Adipose tissue (tissue), 3 donors: ENCODE data around the gene CPNE8. TPM values are rescaled to one million over a fixed set of nuclear protein-coding genes. Genes with fewer than 3 reads are reported as not detected.
A peak's percentile ranks its signal among the peaks of the same experiment; 100 is the strongest.

Experiments
- H3K27ac ChIP-seq: one replicate; pipeline ENCODE4 v1.5.1; 2013; ENCODE audit warnings: low read depth, low read length
- WGBS, 3 donors: extraction: QIAGEN DNeasy Blood & Tissue Kit; methylation state at CpG; one replicate each; pipeline ENCODE4 v1.1.7; 2013; 5-methylcytosine and 5-hydroxymethylcytosine counted together
- polyA plus RNA-seq, 3 donors: library from polyadenylated mRNA; stranded (reverse); fragments of 200-250 nt; gene quantifications; one replicate each; pipeline ENCODE4 v1.2.3, GENCODE V29; 2013
- donor health status: healthy with polysubstance abuse.
- donor health status: Bipolar disorder and iron deficiency.
- donor health status: healthy.

The CPNE8 gene
- polyA plus RNA-seq, 3 donors, result 1.3 to 8.5 (median 7.5) TPM

- 13 to 26% (median 16%) methylated on average over 46 to 49 of the region's 49 CpGs for WGBS, 3 donors
- peak overlapping the region; percentile 97 for H3K27ac ChIP-seq
These were observed 583 bp downstream of the CPNE8 start for GRCh38 chr12:38904537-38905479.

DNA sequence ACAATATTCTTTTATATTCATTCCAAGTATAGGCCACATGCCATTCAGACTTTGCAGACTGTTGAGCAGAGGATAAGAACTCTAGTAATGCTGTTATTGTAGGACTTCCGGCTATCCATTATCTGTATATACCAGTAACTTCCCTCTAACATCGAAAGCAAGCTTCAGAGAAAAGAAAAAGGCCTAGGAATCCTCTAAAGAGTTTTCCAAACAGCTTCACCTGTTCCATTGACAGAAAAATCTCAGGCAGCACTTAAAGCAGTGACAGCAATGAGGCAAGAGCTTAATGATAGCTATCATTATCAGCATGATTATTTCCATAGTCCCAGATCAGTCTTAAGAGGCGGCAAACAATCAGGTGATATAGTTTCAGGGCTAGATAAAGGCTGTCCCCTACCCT, 1.8 kb downstream of the CPNE8 start:
- no peak overlapping the region for H3K27ac ChIP-seq
- WGBS, 3 donors, result 40 to 51% (median 46%) methylated on average over 3 of the region's 3 CpGs

DNA sequence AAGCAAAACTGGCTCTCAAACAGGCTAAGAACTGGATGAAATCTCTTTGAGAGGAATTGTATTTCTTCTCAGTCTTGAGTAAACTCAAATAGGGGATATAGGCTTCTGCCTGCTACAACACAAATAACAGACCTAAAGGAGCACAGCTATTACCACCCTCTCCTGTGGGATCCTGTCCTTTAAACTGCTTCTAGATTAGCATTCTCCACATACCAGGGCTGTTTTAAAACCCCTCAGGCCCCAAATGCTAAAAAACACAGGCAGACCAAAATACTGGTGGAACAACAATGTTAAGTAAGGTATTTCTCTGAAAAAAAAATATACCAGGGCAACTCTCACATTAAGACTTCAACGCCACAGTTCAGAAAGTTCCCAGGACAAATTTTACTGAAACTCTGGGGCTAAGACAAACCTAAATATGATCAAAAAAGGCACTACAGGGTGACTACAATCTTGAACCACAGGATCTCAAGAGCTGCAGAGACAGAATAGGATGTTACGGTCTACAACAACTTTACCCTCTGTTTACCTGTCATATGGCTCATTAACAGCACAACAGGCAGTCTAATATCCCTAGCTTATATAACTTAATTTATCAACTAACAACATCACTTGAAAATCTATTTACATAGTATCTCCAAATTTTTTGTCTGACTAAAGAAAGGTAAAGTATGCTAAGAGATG, 7.2 kb downstream of the CPNE8 start:
- WGBS, 3 donors, result 75 to 94% (median 87%) methylated on average over 2 of the region's 2 CpGs
- H3K27ac ChIP-seq, result no peak overlapping the region

GRCh38 chr12:38895446-38895845, 9.9 kb downstream of the CPNE8 start:
- no peak overlapping the region for H3K27ac ChIP-seq
- 65 to 85% (median 75%) methylated on average over 1 of the region's 1 CpG for WGBS, 3 donors

GRCh38 chr12:38892976-38893375, 12.4 kb downstream of the CPNE8 start:
- H3K27ac ChIP-seq, result no peak overlapping the region

- 32 to 76% (median 67%) methylated on average over 4 of the region's 4 CpGs for WGBS, 3 donors
- no peak overlapping the region for H3K27ac ChIP-seq
These were observed 13.2 kb downstream of the CPNE8 start for GRCh38 chr12:38892087-38892786.

GRCh38 chr12:38890102-38890855, 15.1 kb downstream of the CPNE8 start:
- no peak overlapping the region for H3K27ac ChIP-seq
- 35 to 49% (median 48%) methylated on average over 1 of the region's 1 CpG for WGBS, 3 donors

DNA sequence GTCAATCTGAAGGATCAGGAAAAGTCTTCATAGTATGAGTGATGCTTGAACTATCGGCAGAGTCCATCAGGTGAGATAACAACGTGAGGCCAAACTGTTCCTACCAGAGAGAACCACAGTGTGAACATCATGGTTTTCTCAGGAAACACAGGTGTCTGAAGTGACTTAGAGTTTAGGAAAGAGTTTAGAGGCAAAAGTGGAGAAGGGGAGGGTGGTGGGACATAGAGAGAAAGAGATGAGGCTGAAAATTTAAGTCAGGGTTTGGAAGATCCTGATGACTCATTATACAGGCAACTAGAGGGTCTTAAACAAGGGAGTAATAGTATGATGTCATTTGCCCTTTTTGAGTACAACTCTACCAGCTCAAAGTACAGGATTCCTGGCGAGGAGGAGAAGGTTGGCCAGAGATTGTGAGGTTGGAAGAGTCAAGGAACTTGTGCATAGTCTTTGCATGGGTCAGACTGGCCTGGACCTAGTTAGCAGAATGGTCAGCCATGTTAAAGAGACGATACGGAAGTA, 16.0 kb downstream of the CPNE8 start:
- H3K27ac ChIP-seq, result no peak overlapping the region
- 76 to 91% (median 90%) methylated on average over 5 of the region's 5 CpGs for WGBS, 3 donors

DNA sequence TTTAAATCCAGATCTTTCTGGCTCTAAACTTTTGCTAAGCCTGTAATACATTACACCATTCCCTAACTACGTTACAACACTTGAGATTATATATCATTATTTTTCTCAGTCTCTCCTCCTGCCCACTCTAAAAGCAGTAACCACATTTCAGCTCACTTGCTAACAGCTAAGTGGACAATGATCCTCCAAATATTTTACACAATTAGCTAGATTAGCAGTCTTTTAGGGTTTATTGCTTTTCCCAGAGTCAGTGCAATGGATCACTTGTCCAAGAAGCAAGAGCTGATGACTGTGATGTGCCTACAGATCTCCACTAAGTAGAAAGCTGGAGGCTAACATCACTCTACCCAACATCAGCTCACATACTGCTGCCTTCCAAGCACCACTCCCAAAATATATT, 17.6 kb downstream of the CPNE8 start:
- no peak overlapping the region for H3K27ac ChIP-seq
- WGBS, 3 donors, result 52 to 63% (median 55%) methylated on average over 1 of the region's 1 CpG

GRCh38 chr12:38886931-38887330, 18.5 kb downstream of the CPNE8 start:
- no peak overlapping the region for H3K27ac ChIP-seq
- 81 to 95% (median 92%) methylated on average over 1 of the region's 1 CpG for WGBS, 3 donors

DNA sequence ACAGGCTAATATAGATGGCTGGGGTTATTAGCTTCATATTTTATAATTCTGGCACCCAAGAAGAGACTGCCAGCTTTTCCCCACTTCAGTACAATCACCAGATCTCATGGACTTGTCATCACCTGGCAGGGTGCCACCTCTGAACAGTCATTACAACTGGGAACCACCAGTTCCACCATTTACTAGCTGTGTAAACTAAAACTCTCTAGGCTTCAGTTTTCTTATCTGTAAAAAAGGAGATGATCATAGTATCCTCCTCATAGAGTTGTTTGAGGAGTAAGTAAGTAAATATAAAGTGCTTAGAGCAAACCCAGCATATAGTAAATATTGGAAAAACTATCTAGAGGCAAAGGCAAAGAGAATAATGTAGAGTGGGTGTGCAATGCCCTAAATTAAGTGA, 19.3 kb downstream of the CPNE8 start:
- H3K27ac ChIP-seq, result no peak overlapping the region

DNA sequence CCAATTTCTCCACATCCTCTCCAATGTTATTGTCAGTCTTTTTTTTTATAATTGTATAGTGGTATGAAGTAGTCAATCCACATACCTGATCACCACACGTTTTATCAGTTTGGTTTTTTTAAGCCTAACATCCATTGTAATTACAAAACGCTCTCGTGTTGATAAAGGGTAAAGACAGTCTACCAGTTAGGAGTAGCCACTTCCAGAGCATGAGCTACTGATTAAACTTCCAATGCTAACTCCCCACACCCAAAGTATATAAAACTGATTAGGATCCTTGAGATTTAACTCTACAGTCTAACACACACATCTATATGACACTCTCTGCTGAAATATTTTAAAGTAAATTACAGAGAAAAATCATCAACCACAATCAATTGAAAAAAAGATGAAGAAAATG, 20.7 kb downstream of the CPNE8 start:
- WGBS, 3 donors, result 36 to 87% (median 78%) methylated on average over 3 of the region's 3 CpGs
- no peak overlapping the region for H3K27ac ChIP-seq

GRCh38 chr12:38883629-38884134, 21.7 kb downstream of the CPNE8 start:
- 75 to 91% (median 88%) methylated on average over 3 of the region's 3 CpGs for WGBS, 3 donors
- H3K27ac ChIP-seq, result no peak overlapping the region

GRCh38 chr12:38880288-38880687, 25.1 kb downstream of the CPNE8 start:
- H3K27ac ChIP-seq, result no peak overlapping the region
- 47 to 87% (median 78%) methylated on average over 3 of the region's 3 CpGs for WGBS, 3 donors

DNA sequence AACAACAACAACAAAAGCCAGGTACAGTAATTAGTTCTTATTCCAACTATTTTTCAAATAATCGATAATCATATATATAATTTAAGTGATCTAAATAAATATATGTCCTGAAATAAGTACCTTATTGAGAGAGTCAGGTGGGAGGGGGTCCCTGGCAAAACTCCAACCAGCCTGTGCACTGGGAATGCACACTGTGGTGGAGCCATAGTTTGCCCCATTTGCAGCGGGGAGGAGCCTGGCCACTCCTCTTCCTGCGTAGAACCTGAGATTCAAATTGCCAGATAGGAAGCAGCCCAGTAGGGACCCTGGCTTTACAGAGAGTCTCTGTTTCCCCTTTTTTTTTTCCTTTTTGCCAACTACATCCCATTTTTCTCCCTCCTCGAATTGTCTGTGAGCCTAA, 26.4 kb downstream of the CPNE8 start:
- WGBS, 3 donors, result 90 to 95% (median 93%) methylated on average over 4 of the region's 4 CpGs
- H3K27ac ChIP-seq, result no peak overlapping the region

DNA sequence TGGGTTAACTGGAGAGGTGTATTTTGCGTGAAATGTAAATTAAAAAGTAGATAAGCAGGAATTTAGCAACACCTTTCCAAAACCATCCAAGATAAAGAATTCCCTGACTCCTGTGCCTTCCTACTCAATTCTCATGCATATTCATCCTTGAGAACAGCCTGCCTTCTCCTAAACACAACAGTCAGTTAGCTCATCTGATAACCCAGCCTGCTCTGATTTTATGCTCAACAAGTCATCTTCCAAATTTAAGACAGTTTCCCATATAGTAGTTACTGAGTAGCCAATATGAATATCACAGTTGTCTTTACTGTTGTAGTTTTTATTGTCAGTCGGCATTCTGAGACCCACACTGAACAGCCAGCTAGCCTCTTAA, 27.1 kb downstream of the CPNE8 start:
- WGBS, 3 donors, result 76 to 96% (median 93%) methylated on average over 2 of the region's 2 CpGs
- H3K27ac ChIP-seq, result no peak overlapping the region

DNA sequence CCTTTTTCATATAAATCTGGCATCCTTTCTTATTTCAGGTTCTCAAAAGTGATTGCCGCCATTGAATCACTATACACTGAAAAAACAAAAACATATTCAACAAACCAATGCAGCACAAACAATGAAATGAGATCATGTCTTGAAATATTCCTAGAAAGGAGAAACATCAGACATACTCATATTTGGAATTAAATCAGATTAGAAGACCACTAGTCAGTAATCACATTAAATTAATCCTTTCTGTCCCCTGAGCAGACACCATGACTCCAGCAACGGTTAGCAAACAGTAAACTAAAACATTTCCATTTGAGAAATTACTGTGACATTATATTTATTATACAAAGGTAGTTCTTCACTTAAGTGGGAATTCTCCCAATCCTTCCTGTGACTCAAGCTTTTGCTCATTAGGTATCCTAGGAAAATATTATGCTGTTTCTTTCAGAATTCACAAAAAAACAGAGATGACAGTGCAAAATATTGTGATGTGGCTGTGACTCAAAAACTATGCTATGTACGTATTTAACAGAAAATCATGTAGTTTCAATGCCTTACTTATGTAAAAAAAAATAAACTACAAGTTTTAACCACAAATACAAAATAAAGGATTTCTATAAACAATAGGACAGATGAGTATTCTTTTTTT, 29.7 kb downstream of the CPNE8 start:
- 69 to 83% (median 80%) methylated on average over 3 of the region's 3 CpGs for WGBS, 3 donors
- no peak overlapping the region for H3K27ac ChIP-seq

DNA sequence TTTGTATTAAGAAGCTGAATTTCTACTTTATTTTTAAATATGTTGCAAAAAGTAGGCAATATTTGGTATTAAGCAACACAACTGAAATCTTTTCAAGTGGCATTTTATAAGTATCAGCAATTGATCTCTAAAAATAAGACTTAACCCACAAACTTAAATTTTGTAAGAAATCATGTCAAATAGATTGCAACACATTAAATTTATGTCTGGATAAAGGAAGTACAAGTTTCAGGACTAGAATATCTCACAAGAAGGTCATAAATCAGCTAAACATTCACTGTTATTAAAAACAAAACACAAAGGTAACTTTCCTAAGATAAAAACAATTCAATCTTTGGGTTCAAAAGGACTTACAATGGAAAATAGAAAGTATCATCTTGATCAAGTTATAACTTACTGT, 32.8 kb downstream of the CPNE8 start:
- no peak overlapping the region for H3K27ac ChIP-seq
